Fibroblast of pulmonary artery (primary cell): ENCODE data around the gene SOS2.

Experiments
- DNase-seq: peaks from one replicate; pipeline ENCODE4 v3.0.0-alpha.2; 2010; ENCODE audit warnings: low read depth
- H3K4me3 ChIP-seq: replicated peaks from 2 replicates; pipeline ENCODE4 v1.5.1; 2011; ENCODE audit warnings: low read depth, mild to moderate bottlenecking, control low read depth, low read length, moderate library complexity
- CTCF ChIP-seq: IDR thresholded peaks from 2 replicates; pipeline ENCODE4 v1.5.1; 2011; ENCODE audit warnings: mild to moderate bottlenecking, control low read depth, low read length, inconsistent platforms; ENCODE audit errors: missing control alignments

Gene SOS2

GRCh38 chr14:50110323-50111037 is 120.9 kb downstream of the SOS2 start:
- no peak for DNase-seq
- no peak overlapping the region for H3K4me3 ChIP-seq
- TF ChIP-seq CTCF = no peak

GRCh38 chr14:50109342-50109741 is 122.0 kb downstream of the SOS2 start:
- peak; percentile 42 for DNase-seq
- H3K4me3 ChIP-seq = no peak overlapping the region
- TF ChIP-seq CTCF = peak; percentile 39

- TF ChIP-seq CTCF = no peak
- no peak overlapping the region for H3K4me3 ChIP-seq
- no peak for DNase-seq
Observed at GRCh38 chr14:50107850-50108249, 123.5 kb downstream of the SOS2 start.

- TF ChIP-seq CTCF = no peak
- no peak for DNase-seq
- no peak overlapping the region for H3K4me3 ChIP-seq
Observed at GRCh38 chr14:50106178-50106577, 125.2 kb downstream of the SOS2 start.

GRCh38 chr14:50103558-50103957 is 127.8 kb downstream of the SOS2 start:
- no peak overlapping the region for H3K4me3 ChIP-seq
- peak; percentile 8 for DNase-seq
- no peak for TF ChIP-seq CTCF

GRCh38 chr14:50101417-50101816 is 130.0 kb downstream of the SOS2 start:
- no peak for DNase-seq
- TF ChIP-seq CTCF = no peak
- H3K4me3 ChIP-seq = no peak overlapping the region

- no peak for TF ChIP-seq CTCF
- no peak overlapping the region for H3K4me3 ChIP-seq
- DNase-seq = no peak
Observed at GRCh38 chr14:50100805-50101204, 130.6 kb downstream of the SOS2 start.
